ENCODE results near the gene IDH3B.

IDH3B gene

DNA sequence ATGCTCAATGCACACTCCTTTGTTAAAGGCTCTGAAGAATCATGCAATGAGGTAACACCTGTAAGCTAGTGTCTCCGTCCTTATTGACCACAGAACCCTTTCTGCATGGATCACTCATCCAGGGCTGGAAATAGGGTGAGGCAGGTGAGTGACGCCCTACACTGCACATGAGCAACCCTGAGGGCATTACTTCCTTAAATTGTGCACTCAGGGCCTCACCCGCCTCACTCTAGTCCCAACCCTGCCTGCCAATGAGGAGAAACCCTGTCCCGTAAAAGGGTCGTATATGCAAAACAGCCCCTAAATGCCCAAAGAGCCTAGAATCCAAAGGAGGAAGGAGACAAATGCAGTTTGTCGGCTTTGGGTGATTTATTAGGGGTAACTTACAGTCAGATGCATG, 45.2 kb downstream of the IDH3B start:
- no peak for DNase-seq
- ATAC-seq: no peak

DNA sequence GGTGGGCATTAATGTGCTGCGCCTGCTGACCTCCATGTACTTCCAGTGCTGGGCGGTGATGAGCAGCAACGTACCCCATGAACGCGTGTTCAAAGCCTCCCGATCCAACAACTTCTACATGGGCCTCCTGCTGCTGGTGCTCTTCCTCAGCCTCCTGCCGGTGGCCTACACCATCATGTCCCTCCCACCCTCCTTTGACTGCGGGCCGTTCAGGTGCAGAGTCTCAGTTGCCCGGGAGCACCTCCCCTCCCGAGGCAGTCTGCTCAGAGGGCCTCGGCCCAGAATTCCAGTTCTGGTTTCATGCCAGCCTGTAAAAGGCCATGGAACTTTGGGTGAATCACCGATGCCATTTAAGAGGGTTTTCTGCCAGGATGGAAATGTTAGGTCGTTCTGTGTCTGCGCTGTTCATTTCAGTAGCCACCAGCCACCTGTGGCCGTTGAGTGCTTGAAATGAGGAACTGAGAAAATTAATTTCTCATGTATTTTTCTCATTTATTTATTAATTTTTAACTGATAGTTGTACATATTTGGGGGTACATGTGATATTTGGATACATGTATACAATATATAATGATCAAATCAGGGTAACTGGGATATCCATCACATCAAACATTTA, 46.8 kb downstream of the IDH3B start:
- no peak for DNase-seq
- ATAC-seq: no peak

DNA sequence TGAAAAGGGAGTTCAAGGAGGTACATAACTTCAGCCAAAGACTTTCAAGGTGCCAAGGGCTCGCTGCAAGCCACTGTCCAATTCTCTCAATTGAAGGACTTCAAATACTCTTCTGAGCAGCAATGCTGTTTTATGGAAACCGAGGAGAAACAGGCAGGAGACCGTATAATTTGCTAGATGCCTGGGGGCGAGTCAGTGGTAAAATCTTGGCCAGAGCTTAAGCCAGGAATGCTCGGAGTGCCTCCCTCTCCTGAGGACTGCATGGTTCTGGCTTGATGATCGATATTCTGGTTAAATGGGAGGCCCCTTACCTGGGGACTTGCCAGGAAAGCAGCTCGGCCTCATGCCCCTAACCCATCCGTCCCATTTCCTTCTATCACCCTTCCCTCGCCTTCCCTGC, 47.4 kb downstream of the IDH3B start:
- no peak for DNase-seq
- ATAC-seq: no peak

DNA sequence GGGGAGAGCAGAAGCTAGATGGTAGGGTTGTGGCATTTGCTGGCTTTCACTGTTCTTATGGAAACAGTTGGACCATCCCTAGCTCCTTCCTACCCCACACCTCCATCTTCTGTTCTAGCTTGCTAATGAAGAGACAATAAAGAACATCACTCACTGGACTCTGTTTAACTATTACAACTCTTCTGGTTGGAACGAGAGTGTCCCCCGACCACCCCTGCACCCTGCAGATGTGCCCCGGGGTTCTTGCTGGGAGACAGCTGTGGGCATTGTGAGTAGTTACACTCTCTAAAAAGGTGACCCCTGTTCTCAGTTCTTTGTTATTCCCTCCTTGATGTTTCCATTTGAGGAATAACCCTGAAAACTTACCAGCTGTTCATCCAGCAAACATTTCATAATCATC, 51.9 kb downstream of the IDH3B start:
- ATAC-seq (no peak), DNase-seq (no peak)

DNA sequence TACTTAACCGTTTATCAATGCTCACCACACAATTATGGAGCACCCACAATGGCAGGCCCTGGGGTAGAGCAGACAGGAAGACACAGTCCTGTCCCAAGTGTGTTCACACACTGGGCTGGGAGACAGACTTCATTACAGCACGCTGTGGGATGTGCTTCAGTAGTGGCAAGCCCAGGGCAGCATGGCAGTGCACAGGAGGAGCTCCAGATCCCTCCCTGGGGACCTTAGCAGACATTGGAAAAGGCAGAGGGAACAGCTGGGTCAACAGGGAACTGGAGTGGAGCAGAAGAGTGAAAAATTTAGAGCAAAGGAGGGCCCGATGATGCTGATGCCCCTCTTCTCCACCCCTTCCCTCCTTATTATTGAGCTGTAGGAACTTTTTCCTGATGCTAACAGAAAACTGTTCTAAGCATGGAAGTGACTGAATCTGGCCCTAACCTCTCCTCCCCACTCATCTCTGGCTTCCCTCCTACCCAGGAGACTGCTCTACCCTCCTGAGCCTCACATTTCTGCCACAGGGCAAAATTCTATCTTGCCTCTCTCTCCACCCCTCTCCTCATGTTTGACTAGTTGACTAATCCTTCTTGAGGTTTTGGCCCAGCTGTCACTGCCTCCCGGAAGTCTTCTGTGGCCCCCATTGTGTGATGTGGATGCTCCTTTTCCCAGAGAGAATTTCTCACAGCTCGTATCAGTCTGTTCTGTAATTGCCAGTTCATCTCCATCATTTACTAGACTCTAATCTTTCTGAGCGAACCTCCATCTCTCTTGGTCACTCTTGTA, 52.9 kb downstream of the IDH3B start:
- ATAC-seq (no peak), DNase-seq (no peak)

DNA sequence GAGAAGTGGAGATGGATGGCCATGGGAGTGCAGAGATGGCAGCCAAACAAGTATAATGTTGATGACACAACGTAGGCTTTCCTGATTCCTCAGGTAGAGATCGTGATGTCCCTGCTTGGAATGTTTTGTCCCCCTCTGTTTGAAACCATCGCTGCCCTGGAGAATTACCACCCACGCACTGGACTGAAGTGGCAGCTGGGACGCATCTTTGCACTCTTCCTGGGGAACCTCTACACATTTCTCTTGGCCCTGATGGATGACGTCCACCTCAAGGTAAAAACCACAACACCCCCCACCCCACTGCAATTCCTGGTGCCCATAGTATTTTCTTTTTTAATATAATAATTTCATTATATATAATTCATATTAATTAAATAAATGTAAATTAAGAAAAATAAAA, 53.7 kb downstream of the IDH3B start:
- DNase-seq (no peak), ATAC-seq (no peak)

All from stimulated activated naive CD8-positive, alpha-beta T cell treated with anti-CD3 and anti-CD28 coated beads, Interleukin-15, Interleukin-2, amounts not matched to agents 100 U/mL and 50 U/mL, for 24 hours (primary cell).